Muscle of back (tissue), 11 donors: Measurements from ENCODE around the gene FAM181A. TPM values are rescaled to one million over a fixed set of nuclear protein-coding genes. Genes with fewer than 3 reads are reported as not detected.
A peak's percentile ranks its signal among the peaks of the same experiment; 100 is the strongest.

Source experiments
- DNase-seq, 3 donors: peaks; one replicate each; pipeline versions ENCODE4 v3.0.0 to v3.0.0-alpha.2; 2013
- polyA plus RNA-seq, 10 donors: library from polyadenylated mRNA; unstranded; fragments of 120-200 nt; gene quantifications; one replicate each; pipeline ENCODE4 v1.2.1, GENCODE V29; 2013; ENCODE audit not compliant: insufficient read length in 10 of 10

Gene FAM181A
- polyA plus RNA-seq, 10 donors = 0.17 to 0.31 (median 0.24) TPM; not detected in 7

DNA sequence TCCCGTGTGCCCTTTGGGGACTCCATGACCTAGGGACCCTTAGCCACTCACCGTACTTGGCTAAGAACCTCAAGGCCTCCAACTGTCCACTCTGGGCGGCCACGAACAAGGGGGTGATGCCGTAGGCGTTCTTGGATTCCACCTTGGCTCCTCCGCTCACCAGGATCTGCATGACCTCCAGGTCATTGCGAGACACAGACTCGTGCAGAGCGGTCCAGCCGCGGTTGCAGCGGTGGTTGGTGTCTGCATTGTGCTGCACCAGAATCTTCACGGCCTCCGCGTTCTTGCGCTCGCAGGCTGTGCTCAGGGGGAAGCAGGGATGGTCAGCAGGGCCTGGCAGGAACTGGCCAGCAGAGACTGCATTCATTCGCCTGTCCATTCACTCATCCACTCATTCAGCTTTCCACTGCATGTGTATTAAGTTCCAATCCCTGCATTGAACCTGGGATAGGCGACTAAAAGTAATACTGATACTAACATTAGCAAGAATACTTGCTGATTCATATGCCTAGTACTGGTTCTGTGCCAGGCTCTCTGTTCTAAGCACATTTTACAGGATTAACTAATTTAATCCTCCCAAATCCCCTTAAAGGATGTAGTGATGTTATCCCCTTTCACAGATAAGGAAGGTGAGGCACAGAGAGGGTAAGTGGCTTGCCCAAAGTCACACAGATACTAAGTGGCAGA is 23.9 kb downstream of the FAM181A start:
- DNase-seq = no peak

- no peak for DNase-seq
These were observed 24.7 kb downstream of the FAM181A start for GRCh38 chr14:93951635-93952540.

DNA sequence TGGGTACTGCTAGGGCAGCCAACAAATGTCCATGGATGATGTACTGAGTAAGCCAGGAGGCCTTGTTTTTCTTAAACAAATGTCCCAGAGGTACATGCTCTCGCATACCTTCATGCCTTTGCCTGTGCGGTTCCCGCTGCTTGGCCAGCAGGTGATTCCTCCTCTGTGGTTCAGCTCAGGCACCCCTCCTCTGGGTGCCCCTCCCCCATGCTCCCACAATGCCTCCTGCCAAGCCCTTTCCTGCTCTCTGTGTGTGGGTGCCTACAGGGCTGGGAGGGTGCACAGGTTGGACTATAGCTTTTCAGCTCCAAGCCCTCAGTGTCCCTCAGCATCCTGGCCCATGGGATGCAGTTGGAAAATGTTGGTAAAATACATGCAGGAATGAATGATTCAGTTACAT is 25.7 kb downstream of the FAM181A start:
- no peak for DNase-seq

- DNase-seq = no peak
These were observed 26.1 kb downstream of the FAM181A start for GRCh38 chr14:93953263-93953662.

- peak in 1 of 3 donors; percentile 57 for DNase-seq
These were observed 26.8 kb downstream of the FAM181A start for GRCh38 chr14:93953739-93954515.

- DNase-seq = no peak
These were observed 27.3 kb downstream of the FAM181A start for GRCh38 chr14:93954516-93954830.

GRCh38 chr14:93954900-93955849 is 28.0 kb downstream of the FAM181A start:
- peak in 1 of 3 donors; percentile 46 for DNase-seq

DNA sequence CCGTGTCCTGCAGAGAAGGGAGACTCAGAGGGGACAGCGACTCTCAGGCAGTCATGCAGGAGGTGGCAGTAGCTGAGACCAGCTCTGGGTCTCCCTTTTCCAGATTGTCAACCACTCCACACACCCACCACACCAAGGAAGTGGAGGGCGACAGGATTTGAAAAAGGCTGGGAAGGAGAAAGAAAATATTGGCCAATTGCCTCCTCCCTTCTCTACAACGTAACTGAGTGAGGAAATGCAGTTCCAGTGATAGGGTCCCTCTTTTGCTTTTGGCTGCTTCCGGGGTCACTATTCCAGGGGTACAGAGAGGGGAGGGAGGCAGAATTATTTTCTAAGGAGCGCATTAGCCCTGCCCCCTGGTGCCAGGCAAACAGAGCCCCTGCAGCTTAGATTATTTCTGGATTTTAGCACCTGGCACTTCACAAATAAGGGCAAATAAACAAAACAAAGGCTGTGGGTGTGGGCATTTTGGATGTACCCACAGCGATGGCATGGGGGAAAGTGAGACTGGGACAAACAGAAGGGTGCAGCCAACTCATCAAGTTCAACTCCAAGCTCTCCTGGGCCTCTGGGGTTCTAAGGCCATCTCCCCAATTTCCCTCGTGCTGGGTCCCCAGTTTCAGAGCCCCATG is 28.8 kb downstream of the FAM181A start:
- no peak for DNase-seq

- peak; percentile 66 to 77 (median 68) for DNase-seq
These were observed 29.6 kb downstream of the FAM181A start for GRCh38 chr14:93956514-93957332.

GRCh38 chr14:93957333-93957710 is 30.2 kb downstream of the FAM181A start:
- DNase-seq = no peak

DNA sequence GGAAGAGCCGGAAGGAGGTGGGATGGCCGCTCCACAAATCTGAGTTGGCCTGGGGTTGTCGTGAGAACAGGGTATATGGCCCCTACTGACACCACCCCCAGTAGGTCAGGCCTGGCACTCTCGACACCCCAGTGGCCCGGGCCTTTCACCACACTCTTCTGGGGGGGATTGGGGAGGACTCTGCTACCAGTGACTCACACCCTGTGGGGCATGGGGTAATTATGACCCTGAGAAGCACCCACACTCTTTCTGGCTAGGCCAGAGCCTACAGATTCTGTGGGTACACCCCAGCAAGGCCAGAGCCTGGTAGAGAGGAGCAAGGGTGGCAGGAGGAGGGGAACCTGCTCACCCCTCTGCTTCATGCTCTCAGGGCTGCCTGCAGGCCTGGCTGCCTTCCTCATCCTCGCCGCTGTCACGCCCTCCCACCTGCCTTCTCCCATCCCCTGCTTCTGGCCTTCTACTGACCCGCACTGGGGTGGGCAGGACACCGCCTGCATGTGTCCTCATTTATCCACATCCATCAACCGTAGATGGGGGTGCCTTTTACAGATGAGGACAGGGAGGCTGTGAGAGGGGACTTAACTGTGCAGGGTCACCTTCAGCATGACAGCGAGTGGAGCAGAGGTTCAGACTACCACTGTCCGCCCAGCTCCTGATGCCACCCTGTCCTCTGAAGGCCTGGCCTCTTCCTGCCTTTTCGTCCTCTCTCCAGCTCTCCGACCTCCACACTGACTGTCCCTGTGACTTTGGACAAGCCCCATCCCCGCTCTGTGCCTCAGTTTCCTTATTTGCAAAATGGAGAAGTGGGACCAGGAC is 30.8 kb downstream of the FAM181A start:
- no peak for DNase-seq

- DNase-seq = no peak
These were observed 31.6 kb downstream of the FAM181A start for GRCh38 chr14:93958567-93959238.

- no peak for DNase-seq
These were observed 32.3 kb downstream of the FAM181A start for GRCh38 chr14:93959239-93960107.

DNA sequence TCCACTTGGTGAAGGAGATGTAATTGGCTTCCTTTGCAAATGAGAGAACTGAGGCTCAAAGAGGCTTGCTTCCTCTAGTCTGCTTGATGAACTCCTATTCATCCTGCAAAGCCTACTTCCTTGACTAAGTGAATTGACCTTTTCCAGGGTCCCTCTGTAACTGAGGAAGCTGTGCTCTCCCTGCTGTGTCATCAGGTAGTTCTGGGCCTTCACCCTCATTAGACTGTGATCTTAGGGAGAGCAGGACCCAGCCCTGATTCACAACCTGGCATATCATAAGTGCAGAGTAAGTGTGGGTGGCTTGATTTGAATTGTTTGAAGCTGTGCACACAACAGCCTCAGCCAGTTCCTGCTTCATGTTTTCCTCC is 32.9 kb downstream of the FAM181A start:
- no peak for DNase-seq

GRCh38 chr14:93960774-93961438 is 33.8 kb downstream of the FAM181A start:
- DNase-seq = no peak

GRCh38 chr14:93961620-93962019 is 34.5 kb downstream of the FAM181A start:
- DNase-seq = no peak
